Measurements from ENCODE around the gene KIAA1958.
"Not testable (repeated sequence)": the region's sequence is repeated elsewhere in the genome, so short reads cannot be mapped to it uniquely, and the experiment has no call there.

Gene KIAA1958

DNA sequence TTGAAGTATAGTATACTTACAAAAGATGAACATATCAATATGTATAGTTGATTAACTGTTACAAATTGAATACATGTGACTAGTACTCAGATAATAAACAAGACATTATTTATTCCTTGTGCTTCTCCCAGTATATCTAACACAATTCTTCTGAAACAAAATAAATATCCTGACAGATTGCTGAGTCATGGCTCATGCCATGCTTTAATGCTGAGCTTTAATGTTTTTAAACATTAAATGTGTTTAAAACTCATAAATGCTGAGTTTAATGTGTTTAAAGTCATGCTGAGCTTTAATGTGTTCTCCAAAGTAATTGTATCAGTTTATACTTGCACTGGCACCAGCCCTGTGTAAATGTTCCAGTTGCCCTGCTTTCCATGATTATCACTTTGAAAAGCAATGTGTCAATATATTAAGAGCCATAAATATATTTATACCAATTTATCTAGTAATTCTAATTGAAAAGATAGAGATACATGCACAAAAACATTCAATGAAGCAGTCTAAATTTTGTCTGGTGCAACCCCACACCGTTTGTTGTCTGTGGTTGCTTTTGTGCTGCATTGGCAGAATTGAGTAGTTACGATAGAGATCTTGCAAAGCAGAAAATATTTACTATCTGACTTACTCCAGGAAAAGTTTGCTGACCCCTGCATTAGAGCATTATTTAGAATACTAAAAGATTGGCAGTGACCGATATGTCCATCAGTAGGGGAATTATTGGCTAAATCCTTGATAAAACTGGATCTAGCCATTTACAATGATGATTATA is 15.7 kb downstream of the KIAA1958 start:
- Mint-ChIP-seq H3K4me3 (no peak overlapping the region), H3K27me3 (no peaks in the 10 kb centered on the region), H3K27ac (no peak overlapping the region), H3K9me3 (no peaks in the 10 kb centered on the region), H3K4me1 (no peaks in the 10 kb centered on the region), H3K36me3 (ENCODE audit: low read depth) (no peaks in the 10 kb centered on the region)
- DNase-seq (no peak), ATAC-seq (no peak)

DNA sequence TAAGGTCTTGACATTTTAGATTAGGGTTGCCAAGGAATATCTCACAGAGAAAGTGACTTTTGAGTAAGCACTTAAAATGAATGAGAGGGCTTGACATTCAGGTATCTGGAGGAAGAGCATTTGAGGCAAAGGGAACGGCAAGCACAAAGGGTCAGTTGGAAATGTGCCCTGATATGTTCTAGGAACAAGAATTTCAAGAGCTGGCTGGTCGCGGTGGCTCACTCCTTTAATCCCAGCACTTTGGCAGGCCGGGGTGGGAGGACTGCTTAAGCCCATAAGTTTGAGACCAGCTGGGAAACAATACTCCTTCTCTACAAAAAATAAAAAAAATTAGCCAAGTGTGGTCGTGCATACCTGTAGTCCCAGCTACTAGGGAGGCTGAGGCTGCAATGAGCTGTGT is 16.5 kb downstream of the KIAA1958 start:
- no peak for ATAC-seq
- H3K36me3 Mint-ChIP-seq (ENCODE audit: low read depth): no peaks in the 10 kb centered on the region

DNA sequence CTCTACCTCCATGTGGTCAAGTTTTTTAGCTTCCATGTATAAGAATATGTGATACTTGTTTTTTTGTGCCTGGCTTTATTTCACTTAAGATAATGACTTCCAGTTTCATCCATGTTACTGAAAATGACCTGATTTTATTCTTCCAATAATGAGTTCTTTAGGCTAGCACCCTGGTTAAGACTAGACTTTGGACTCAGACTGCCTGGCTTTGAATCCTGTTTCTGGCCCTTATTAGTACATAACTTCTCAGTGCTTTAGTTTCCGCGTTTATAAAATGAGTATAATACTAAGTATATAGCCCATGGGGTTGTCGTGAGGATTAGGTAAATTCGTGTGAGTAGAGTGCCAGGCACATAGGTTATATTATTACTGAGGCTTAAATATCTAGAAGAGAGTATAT is 18.5 kb downstream of the KIAA1958 start:
- H3K4me1 Mint-ChIP-seq: no peaks in the 10 kb centered on the region
- H3K4me3 Mint-ChIP-seq: no peak overlapping the region
- H3K27me3 Mint-ChIP-seq: no peaks in the 10 kb centered on the region
- DNase-seq (no peak), ATAC-seq (no peak)
- no peaks in the 10 kb centered on the region for H3K9me3 Mint-ChIP-seq
- no peaks in the 10 kb centered on the region for H3K36me3 Mint-ChIP-seq (ENCODE audit: low read depth)
- H3K27ac Mint-ChIP-seq: no peak overlapping the region

More for the DNA sequence above, 16.5 kb downstream of the KIAA1958 start:
- DNase-seq: no peak
- Mint-ChIP-seq H3K4me3 (no peak overlapping the region), H3K4me1 (no peaks in the 10 kb centered on the region), H3K27ac (no peak overlapping the region), H3K27me3 (no peaks in the 10 kb centered on the region), H3K9me3 (no peaks in the 10 kb centered on the region)

DNA sequence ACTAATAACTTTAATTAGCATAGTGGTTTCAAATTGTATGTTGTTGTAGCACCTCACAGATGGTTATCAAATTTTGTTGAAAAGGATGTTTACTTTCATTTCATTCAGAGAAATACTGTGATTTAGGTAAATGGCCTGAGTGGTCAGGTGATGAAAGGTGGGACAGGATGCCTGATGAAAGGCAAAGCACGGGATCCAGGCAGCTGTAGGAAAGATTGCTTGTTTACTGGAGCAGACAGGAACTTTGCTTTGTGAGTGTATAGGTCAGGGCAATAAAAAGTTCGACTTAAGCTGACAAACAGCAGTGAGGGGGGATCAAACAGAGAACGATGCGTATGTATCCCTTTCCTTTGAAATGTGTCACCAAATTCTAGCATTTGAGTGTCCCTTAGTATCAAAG is 19.0 kb downstream of the KIAA1958 start:
- H3K4me3 Mint-ChIP-seq: no peak overlapping the region
- H3K36me3 Mint-ChIP-seq (ENCODE audit: low read depth): no peaks in the 10 kb centered on the region
- H3K27ac Mint-ChIP-seq: no peak overlapping the region
- DNase-seq (no peak), ATAC-seq (no peak)
- H3K4me1 Mint-ChIP-seq: no peaks in the 10 kb centered on the region
- H3K9me3 Mint-ChIP-seq: no peaks in the 10 kb centered on the region
- H3K27me3 Mint-ChIP-seq: no peaks in the 10 kb centered on the region

DNA sequence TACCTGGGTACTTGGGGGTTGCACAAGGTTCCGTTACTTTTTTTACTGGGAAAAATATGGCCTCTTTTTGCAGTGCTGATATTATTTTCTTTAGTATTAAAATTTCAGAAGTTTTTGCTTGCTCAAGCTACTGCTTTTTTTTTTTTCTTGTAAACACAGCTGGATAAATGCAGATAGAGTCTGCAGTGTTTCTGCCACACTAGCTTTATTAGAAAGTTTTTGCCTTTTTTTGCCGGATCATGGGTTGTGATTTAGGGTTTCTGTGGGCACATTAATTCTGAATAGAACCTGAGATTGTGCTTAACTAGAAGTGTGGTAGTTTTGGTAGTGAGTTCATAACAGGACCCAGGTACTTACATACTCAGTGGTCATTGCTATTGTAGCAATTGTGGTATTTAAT is 19.9 kb downstream of the KIAA1958 start:
- Mint-ChIP-seq H3K27ac (no peak overlapping the region), H3K9me3 (no peaks in the 10 kb centered on the region), H3K27me3 (no peaks in the 10 kb centered on the region), H3K36me3 (ENCODE audit: low read depth) (no peaks in the 10 kb centered on the region), H3K4me1 (no peaks in the 10 kb centered on the region), H3K4me3 (no peak overlapping the region)
- ATAC-seq: no peak
- no peak for DNase-seq

DNA sequence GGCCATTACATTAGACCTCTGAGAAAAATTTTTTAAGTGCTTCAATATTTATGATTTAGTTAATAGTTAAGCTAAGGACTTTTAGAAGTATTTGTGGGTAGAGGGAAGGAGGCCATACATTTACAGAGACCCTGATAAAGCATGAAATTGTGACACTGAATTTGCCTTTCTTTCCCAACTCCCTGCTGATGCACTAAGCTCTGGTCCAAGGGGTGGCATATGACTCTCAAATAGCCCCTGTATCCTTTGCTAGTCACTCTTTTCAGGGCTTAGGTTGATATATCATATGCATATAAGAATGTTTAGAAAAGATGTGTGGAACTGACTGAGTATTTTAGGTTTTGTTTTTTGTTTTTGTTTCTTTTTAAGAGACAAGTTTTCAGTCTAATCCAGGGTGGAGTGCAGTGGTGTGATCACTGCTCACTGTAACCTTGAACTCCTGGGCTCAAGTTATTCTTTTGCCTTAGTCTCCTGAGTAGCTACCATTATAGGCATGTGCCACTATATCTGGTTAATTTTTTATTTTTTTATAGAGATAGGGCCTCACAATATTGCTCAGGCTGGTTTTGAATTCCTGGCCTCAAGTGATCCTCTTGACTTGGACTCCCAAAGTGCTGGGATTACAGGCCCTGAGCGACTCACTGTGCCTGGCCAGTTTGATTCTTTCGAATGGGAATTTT is 20.5 kb downstream of the KIAA1958 start:
- H3K27ac Mint-ChIP-seq: no peak overlapping the region

DNA sequence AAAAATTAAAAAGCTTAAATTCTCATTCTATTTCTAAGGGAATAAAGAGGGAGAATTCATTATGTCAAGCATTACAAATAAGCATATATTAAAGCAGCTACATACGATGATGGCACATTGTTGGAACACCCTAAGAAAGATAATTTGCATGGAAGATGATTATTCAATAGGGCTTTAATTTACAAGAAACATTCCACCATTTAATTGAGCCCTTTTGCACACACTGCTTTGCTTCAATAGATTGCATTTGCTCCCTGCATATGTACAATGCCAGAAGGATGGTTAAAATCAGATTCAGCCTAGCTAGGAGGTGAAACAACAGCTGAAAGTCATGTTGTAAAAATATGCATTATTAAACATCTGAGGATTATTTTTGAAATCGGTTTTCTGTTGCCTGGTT is 21.8 kb downstream of the KIAA1958 start:
- no peak overlapping the region for H3K4me3 Mint-ChIP-seq
- no peaks in the 10 kb centered on the region for H3K9me3 Mint-ChIP-seq
- no peak overlapping the region for H3K27ac Mint-ChIP-seq
- no peak for ATAC-seq
- no peaks in the 10 kb centered on the region for H3K36me3 Mint-ChIP-seq (ENCODE audit: low read depth)
- no peaks in the 10 kb centered on the region for H3K4me1 Mint-ChIP-seq
- no peak for DNase-seq
- no peaks in the 10 kb centered on the region for H3K27me3 Mint-ChIP-seq

More for the DNA sequence above, 20.5 kb downstream of the KIAA1958 start:
- DNase-seq: no peak
- Mint-ChIP-seq H3K4me1 (no peaks in the 10 kb centered on the region), H3K9me3 (no peaks in the 10 kb centered on the region), H3K36me3 (ENCODE audit: low read depth) (no peaks in the 10 kb centered on the region), H3K27me3 (no peaks in the 10 kb centered on the region), H3K4me3 (no peak overlapping the region)
- ATAC-seq: no peak

DNA sequence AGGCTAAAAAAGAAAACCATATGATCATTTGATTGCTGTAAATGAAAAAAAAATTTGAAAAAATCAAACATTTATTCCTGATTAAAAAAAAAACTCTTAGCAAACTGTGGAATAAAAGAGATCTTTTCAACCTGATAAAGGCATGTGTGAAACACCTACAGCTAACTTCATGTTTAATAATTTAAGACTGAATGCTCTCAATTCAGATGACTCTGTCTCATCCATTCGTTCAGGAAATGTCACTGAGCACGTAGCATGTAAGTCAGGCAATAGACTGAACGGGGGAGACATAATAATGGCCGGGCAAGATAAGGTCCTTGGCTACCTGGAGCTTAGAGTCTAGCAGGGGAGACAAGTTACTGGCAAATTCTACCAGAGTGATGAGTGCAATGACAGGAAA is 25.8 kb downstream of the KIAA1958 start:
- not testable (repeated sequence) for H3K27me3 Mint-ChIP-seq; H3K36me3 Mint-ChIP-seq (ENCODE audit: low read depth); ATAC-seq; H3K27ac Mint-ChIP-seq; H3K4me3 Mint-ChIP-seq; H3K9me3 Mint-ChIP-seq; H3K4me1 Mint-ChIP-seq; DNase-seq

DNA sequence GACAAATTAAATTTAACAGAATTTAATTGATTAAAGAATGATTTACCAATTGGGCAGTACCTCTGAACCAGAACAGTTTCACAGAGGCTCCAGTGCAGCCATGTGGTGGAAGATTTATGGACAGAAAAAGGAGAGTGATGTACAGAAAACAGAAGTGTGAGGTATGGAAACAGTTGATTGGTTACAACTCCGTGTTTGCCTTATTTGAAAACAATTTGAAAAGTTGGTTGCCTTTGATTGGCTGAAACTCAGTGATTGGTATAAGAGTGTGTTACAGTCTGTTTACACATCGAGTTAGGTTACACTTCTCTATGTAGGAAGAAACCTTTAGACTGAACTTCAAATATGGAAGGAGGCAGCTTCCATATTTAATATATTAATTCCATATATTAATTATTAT is 30.1 kb downstream of the KIAA1958 start:
- Mint-ChIP-seq H3K4me1 (no peaks in the 10 kb centered on the region), H3K27ac (no peak overlapping the region), H3K36me3 (ENCODE audit: low read depth) (no peaks in the 10 kb centered on the region), H3K9me3 (no peaks in the 10 kb centered on the region), H3K27me3 (no peaks in the 10 kb centered on the region), H3K4me3 (no peak overlapping the region)
- ATAC-seq: no peak
- DNase-seq: no peak

DNA sequence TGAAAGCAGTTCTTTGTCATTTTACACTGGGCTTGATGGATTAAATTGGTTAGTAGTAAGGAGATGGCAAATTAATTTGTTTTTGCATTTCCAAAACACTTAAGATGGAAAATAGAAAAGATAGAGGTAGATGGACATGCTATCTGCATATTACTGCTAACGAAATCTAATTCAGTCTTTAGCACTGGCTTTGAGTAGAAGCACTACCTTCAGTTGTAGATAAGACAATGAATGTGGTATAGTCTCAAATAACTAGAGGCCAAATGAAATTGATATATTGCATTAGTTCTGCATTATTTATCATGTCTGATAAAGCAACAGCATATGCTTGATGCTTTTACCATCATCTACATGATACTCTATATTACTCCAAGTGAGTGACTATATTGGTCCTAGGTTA is 33.4 kb downstream of the KIAA1958 start:
- DNase-seq: no peak
- ATAC-seq: no peak
- no peaks in the 10 kb centered on the region for H3K9me3 Mint-ChIP-seq
- no peak overlapping the region for H3K27ac Mint-ChIP-seq
- no peaks in the 10 kb centered on the region for H3K36me3 Mint-ChIP-seq (ENCODE audit: low read depth)
- H3K4me3 Mint-ChIP-seq: no peak overlapping the region
- H3K27me3 Mint-ChIP-seq: no peaks in the 10 kb centered on the region
- no peaks in the 10 kb centered on the region for H3K4me1 Mint-ChIP-seq

DNA sequence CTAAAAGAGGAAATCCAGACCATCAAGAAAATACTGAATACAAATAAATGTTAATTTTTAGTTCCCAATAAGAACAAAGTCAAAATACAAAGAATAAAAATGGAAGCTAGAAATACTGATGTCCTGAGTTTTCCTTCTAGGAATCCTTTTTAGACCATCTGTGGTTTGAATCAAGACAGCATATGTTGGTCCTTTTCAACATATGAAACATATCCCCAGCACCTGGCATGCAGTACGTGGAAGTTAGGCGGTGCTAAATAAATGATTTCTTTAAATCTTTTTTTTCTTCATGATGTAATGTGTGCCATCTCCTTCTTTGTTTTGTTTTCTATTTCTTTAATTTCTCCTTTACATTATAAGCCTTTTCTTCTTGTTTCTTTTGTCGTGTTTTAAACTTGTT is 34.0 kb downstream of the KIAA1958 start:
- Mint-ChIP-seq H3K36me3 (ENCODE audit: low read depth) (no peaks in the 10 kb centered on the region), H3K27me3 (no peaks in the 10 kb centered on the region), H3K9me3 (no peaks in the 10 kb centered on the region), H3K4me3 (no peak overlapping the region), H3K4me1 (no peaks in the 10 kb centered on the region), H3K27ac (no peak overlapping the region)
- DNase-seq (no peak), ATAC-seq (no peak)

DNA sequence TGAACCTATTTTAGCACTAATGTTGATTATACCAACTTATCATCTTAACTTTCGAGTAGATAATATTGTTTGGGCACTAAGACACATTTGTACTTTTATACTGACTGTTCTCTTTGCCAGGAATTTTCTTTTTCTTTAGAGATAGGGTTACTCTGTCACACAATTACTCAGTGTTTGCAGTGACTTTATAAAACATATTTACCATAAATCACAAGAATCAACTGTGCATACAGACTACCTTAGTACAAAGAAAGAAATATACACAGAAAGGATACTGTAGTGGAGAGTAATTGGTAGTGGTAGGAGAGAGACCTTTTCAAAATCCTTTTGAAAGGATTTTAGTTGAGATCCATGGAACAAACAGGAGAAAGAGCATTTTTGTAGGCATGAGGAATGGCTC is 40.3 kb downstream of the KIAA1958 start:
- Mint-ChIP-seq H3K4me3 (no peak overlapping the region), H3K27ac (no peak overlapping the region), H3K4me1 (no peaks in the 10 kb centered on the region), H3K9me3 (no peaks in the 10 kb centered on the region), H3K27me3 (no peaks in the 10 kb centered on the region), H3K36me3 (ENCODE audit: low read depth) (no peaks in the 10 kb centered on the region)
- no peak for ATAC-seq
- DNase-seq: no peak

DNA sequence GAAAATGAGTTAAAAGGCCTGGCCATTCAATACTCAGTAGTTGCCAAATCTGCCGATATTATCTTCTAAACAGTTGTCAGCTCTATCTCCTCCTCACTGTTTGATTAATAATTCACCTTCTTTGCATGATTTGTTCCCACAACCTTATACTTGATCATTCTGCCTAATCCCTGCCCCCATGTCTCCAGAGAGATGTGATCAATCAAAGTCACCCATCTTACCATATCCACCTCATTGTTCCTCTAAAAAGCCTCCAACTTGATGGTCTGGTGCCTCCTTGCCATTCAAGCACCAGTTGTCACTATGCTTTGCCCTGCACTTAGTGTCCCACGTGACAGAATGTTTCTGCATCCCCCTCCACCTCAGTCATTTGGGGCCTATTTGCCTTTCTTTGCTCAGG is 41.3 kb downstream of the KIAA1958 start:
- Mint-ChIP-seq H3K36me3 (ENCODE audit: low read depth) (no peaks in the 10 kb centered on the region), H3K27ac (no peak overlapping the region), H3K4me3 (no peak overlapping the region), H3K4me1 (no peaks in the 10 kb centered on the region), H3K27me3 (no peaks in the 10 kb centered on the region), H3K9me3 (no peaks in the 10 kb centered on the region)
- DNase-seq (no peak), ATAC-seq (no peak)

DNA sequence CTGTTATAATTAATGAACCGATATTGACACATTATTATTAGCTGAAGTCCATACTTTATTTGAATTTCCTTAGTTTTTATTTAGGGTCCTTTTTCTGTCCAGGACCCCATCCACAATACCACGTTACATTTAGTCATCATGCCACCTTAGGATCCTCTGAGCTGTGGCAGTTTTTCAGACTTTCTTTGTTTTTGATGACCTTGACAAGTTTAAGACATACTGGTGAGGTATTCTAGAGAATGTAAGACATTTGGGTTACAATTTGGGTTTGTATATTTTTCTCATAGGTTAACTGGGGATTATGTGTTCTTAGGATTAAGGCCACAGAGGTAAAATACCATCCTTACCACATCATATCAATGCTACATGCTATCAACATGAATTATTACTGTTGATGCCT is 42.7 kb downstream of the KIAA1958 start:
- DNase-seq: no peak
- Mint-ChIP-seq H3K27me3 (no peaks in the 10 kb centered on the region), H3K4me3 (no peak overlapping the region), H3K27ac (no peak overlapping the region), H3K36me3 (ENCODE audit: low read depth) (peaks cover 7% of the 10 kb centered on the region), H3K9me3 (peaks cover 4% of the 10 kb centered on the region), H3K4me1 (peaks cover 4% of the 10 kb centered on the region)
- ATAC-seq: no peak

DNA sequence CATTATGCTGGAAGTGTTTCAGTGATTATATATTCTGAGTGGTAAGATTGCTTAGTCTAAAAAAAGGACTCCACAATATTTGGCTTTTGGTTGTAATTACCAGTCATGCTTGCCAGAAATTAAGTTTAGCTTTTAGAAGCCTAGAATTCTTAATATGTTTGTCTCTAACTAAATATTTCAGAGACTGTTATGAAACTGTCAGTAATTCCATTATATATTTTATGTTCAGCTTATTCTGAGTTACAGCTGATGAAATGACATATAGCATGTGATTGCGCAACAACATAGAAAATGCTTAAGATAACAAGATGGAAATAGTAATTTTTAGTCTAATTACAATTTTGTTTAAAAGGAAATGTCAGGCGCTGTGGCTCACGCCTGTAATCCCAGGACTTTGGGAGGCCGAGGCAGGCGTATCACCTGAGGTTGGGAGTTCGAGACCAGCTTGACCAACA is 44.2 kb downstream of the KIAA1958 start:
- Mint-ChIP-seq H3K27ac (no peak overlapping the region), H3K4me1 (peaks cover 7% of the 10 kb centered on the region), H3K36me3 (ENCODE audit: low read depth) (peaks cover 12% of the 10 kb centered on the region), H3K9me3 (peaks cover 4% of the 10 kb centered on the region), H3K27me3 (no peaks in the 10 kb centered on the region), H3K4me3 (no peak overlapping the region)
- ATAC-seq: no peak
- DNase-seq: no peak

All from activated naive CD8-positive, alpha-beta T cell treated with anti-CD3 and anti-CD28 coated beads, Interleukin-2, amount 50 U/mL, for 24 hours (primary cell).